Neuron (in vitro differentiated cells): ENCODE measurements around the gene RHOT1.
"Not testable (repeated sequence)": the region's sequence is repeated elsewhere in the genome, so short reads cannot be mapped to it uniquely, and the experiment has no call there.

Experiments used
- H2AFZ ChIP-seq: one replicate; pipeline ENCODE4 v1.6.1; 2013; ENCODE audit warnings: low read depth, mild to moderate bottlenecking, inconsistent platforms, low read length, moderate library complexity
- H3K27me3 ChIP-seq: one replicate; pipeline ENCODE4 v1.6.1; 2013; ENCODE audit warnings: low read length; ENCODE audit not compliant: insufficient read depth
- H3K36me3 ChIP-seq: one replicate; pipeline ENCODE4 v1.6.1; 2013; ENCODE audit warnings: low read length; ENCODE audit not compliant: insufficient read depth
- H3K4me1 ChIP-seq: one replicate; pipeline ENCODE4 v1.6.1; 2013; ENCODE audit warnings: low read length; ENCODE audit not compliant: insufficient read depth
- H3K4me3 ChIP-seq: 2 replicates; pipeline ENCODE4 v1.5.1; 2013; ENCODE audit warnings: mild to moderate bottlenecking, low read length, moderate library complexity
- H3K9me3 ChIP-seq: one replicate; pipeline ENCODE4 v1.6.1; 2013; ENCODE audit warnings: low read length

The RHOT1 gene

GRCh38 chr17:32155896-32156295 lies 13.6 kb downstream of the RHOT1 start:
- H3K4me3 ChIP-seq, result no peak overlapping the region
- H3K9me3 ChIP-seq, result peaks cover 7% of the 10 kb centered on the region
- H3K27me3 ChIP-seq, result no peaks in the 10 kb centered on the region
- no peak overlapping the region for H2AFZ ChIP-seq
- H3K4me1 ChIP-seq, result no peaks in the 10 kb centered on the region
- H3K36me3 ChIP-seq, result peaks cover 42% of the 10 kb centered on the region

DNA sequence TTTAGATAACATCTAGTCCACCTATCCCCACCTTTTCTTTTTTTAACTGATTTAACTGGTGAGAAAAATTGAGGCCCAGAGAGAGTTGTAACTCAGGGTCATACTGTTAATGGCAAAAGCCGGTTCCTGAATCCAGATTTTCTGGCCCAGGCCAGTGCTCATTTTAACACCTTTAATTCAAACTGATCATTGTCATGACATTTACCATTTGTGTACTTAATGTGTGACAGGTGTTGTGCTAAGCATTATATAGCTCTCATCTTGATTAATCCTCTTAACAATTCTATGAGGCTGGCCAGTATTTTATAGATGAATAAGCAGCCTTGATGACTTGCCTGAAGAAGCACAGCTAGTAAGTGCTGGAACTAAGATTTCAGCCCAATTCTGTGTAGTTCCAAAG lies 14.4 kb downstream of the RHOT1 start:
- H2AFZ ChIP-seq, result no peak overlapping the region
- H3K9me3 ChIP-seq, result peaks cover 7% of the 10 kb centered on the region
- peaks cover 47% of the 10 kb centered on the region for H3K36me3 ChIP-seq
- no peaks in the 10 kb centered on the region for H3K27me3 ChIP-seq
- H3K4me1 ChIP-seq, result no peaks in the 10 kb centered on the region
- H3K4me3 ChIP-seq, result no peak overlapping the region

GRCh38 chr17:32157225-32157624 lies 14.9 kb downstream of the RHOT1 start:
- H3K36me3 ChIP-seq, result peaks cover 48% of the 10 kb centered on the region

DNA sequence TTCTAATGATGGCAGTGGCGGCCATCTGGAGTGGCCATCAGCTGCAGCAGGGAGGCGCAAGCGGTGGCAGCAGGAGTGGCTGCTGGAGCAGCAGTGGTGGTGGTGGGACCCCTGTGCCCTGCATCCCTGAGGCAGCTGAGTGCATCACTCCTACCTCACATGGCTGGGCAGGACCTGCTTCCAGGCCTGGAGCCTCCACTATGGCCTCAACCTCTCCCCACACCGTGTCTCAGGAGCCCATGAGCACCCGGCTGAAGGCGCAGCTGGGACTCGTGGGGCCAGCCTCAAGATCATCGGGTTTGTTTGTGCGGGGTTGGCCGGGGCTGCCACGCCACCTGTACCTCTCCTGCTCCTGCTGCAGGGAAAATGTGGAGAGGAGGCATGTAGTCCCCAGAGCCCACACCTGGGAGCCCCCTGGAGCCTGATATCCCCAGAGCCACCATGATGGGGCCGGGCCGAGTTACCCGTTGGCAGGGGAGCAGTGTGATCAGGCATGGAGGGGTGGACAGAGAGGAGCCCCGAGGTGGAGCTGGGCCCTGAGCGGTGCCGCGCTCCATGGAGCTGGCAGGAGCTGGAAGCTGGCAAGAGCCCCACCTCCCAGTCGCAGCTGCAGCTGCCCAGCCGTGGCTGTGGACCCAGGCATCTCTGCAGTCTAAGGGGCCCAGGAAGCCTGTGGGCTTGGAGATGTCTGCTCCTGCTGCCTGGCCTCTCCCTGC lies 16.7 kb downstream of the RHOT1 start:
- H3K4me3 ChIP-seq, result no peak overlapping the region
- H3K27me3 ChIP-seq, result no peaks in the 10 kb centered on the region
- H3K36me3 ChIP-seq, result peaks cover 32% of the 10 kb centered on the region

More at GRCh38 chr17:32157225-32157624, 14.9 kb downstream of the RHOT1 start:
- Histone ChIP-seq H3K27me3 (no peaks in the 10 kb centered on the region), H3K9me3 (peaks cover 7% of the 10 kb centered on the region), H2AFZ (no peak overlapping the region), H3K4me1 (no peaks in the 10 kb centered on the region), H3K4me3 (no peak overlapping the region)

GRCh38 chr17:32159586-32160438 lies 17.5 kb downstream of the RHOT1 start:
- Histone ChIP-seq H3K4me1 (no peaks in the 10 kb centered on the region), H3K4me3 (no peak overlapping the region), H3K36me3 (peaks cover 29% of the 10 kb centered on the region), H2AFZ (no peak overlapping the region), H3K9me3 (peaks cover 9% of the 10 kb centered on the region), H3K27me3 (no peaks in the 10 kb centered on the region)

More for the DNA sequence above, 16.7 kb downstream of the RHOT1 start:
- H3K9me3 ChIP-seq, result peaks cover 7% of the 10 kb centered on the region
- no peaks in the 10 kb centered on the region for H3K4me1 ChIP-seq
- no peak overlapping the region for H2AFZ ChIP-seq

- Histone ChIP-seq H2AFZ (no peak overlapping the region), H3K4me3 (no peak overlapping the region), H3K36me3 (peaks cover 26% of the 10 kb centered on the region), H3K27me3 (no peaks in the 10 kb centered on the region), H3K4me1 (no peaks in the 10 kb centered on the region), H3K9me3 (peaks cover 10% of the 10 kb centered on the region)
Measured at GRCh38 chr17:32160526-32160925, 18.2 kb downstream of the RHOT1 start.

GRCh38 chr17:32161029-32161428 lies 18.7 kb downstream of the RHOT1 start:
- Histone ChIP-seq H3K36me3 (peaks cover 24% of the 10 kb centered on the region), H3K4me1 (no peaks in the 10 kb centered on the region), H2AFZ (no peak overlapping the region), H3K9me3 (peaks cover 13% of the 10 kb centered on the region), H3K27me3 (no peaks in the 10 kb centered on the region), H3K4me3 (no peak overlapping the region)

GRCh38 chr17:32161506-32162365 lies 19.4 kb downstream of the RHOT1 start:
- no peak overlapping the region for H3K4me3 ChIP-seq
- peaks cover 18% of the 10 kb centered on the region for H3K36me3 ChIP-seq
- H3K27me3 ChIP-seq, result no peaks in the 10 kb centered on the region
- no peaks in the 10 kb centered on the region for H3K4me1 ChIP-seq
- peaks cover 17% of the 10 kb centered on the region for H3K9me3 ChIP-seq
- H2AFZ ChIP-seq, result no peak overlapping the region

GRCh38 chr17:32174889-32175288 lies 32.6 kb downstream of the RHOT1 start:
- Histone ChIP-seq H3K9me3 (peaks cover 14% of the 10 kb centered on the region), H3K4me3 (no peak overlapping the region), H3K4me1 (no peaks in the 10 kb centered on the region), H2AFZ (no peak overlapping the region), H3K27me3 (no peaks in the 10 kb centered on the region), H3K36me3 (peaks cover 46% of the 10 kb centered on the region)

- H2AFZ ChIP-seq, H3K4me1 ChIP-seq, H3K4me3 ChIP-seq, H3K27me3 ChIP-seq: not testable (repeated sequence)
- Histone ChIP-seq H3K9me3 (peaks cover 19% of the 10 kb centered on the region), H3K36me3 (peaks cover 45% of the 10 kb centered on the region)
Measured at GRCh38 chr17:32178679-32179078, 36.4 kb downstream of the RHOT1 start.

DNA sequence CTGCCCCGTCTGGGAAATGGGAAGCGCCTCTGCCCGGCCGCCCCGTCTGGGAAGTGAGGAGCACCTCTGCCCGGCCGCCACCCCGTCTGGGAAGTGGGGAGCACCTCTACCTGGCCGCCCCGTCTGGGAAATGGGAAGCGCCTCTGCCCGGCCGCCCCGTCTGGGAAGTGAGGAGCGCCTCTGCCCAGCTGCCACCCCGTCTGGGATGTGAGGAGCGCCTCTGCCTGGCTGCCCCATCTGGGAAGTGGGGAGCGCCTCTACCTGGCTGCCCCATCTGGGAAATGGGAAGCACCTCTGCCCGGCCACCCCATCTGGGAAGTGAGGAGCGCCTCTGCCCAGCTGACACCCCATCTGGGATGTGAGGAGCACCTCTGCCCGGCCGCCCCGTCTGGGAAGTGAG lies 36.8 kb downstream of the RHOT1 start:
- H3K4me1 ChIP-seq, result not testable (repeated sequence)
- peaks cover 19% of the 10 kb centered on the region for H3K9me3 ChIP-seq

GRCh38 chr17:32179526-32179925 lies 37.2 kb downstream of the RHOT1 start:
- not testable (repeated sequence) for H2AFZ ChIP-seq, H3K4me3 ChIP-seq, H3K4me1 ChIP-seq, H3K27me3 ChIP-seq
- Histone ChIP-seq H3K36me3 (peaks cover 44% of the 10 kb centered on the region), H3K9me3 (peaks cover 19% of the 10 kb centered on the region)

More for the DNA sequence above, 36.8 kb downstream of the RHOT1 start:
- H2AFZ ChIP-seq, H3K27me3 ChIP-seq, H3K4me3 ChIP-seq: not testable (repeated sequence)
- peaks cover 43% of the 10 kb centered on the region for H3K36me3 ChIP-seq

DNA sequence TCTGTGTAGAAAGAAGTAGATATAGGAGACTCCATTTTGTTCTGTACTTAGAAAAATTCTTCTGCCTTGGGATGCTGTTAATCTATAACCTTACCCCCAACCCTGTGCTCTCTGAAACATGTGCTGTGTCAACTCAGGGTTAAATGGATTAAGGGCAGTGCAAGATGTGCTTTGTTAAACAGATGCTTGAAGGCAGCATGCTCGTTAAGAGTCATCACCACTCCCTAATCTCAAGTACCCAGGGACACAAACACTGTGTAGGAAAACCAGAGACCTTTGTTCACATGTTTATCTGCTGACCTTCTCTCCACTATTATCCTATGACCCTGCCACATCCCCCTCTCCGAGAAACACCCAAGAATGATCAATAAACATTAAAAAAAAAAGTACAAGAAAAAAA lies 38.0 kb downstream of the RHOT1 start:
- not testable (repeated sequence) for H3K4me1 ChIP-seq, H2AFZ ChIP-seq, H3K4me3 ChIP-seq, H3K27me3 ChIP-seq
- Histone ChIP-seq H3K9me3 (peaks cover 19% of the 10 kb centered on the region), H3K36me3 (peaks cover 40% of the 10 kb centered on the region)
